ENCODE measurements around the gene SLC25A19. TPM values are rescaled to one million over a fixed set of nuclear protein-coding genes. Genes with fewer than 3 reads are reported as not detected.
"Not testable (repeated sequence)": the region's sequence is repeated elsewhere in the genome, so short reads cannot be mapped to it uniquely, and the experiment has no call there.

SLC25A19 gene
- total and polyA plus RNA-seq, 2 experiments from 2014 or later = 6.2 to 6.7 TPM

GRCh38 chr17:75289832-75290337 lies 652 bp upstream of the SLC25A19 start:
- Histone ChIP-seq H3K9me2 (ENCODE audit: insufficient read depth) (no peaks in the 10 kb centered on the region), H3K9ac (peak overlapping the region; percentile 88), H3K4me3 (peak overlapping the region; percentile 86), H3K4me1 (ENCODE audit: insufficient read depth) (no peaks in the 10 kb centered on the region), H4K20me1 (ENCODE audit: insufficient read depth) (no peaks in the 10 kb centered on the region), H3K79me2 (ENCODE audit: insufficient read depth) (no peaks in the 10 kb centered on the region), H3K9me3 (ENCODE audit: low read depth) (no peaks in the 10 kb centered on the region), H3K27me3 (replicated peaks; ENCODE audit: insufficient read depth) (no peaks in the 10 kb centered on the region), H3K4me2 (ENCODE audit: unreplicated experiment) (peak overlapping the region; percentile 77), H3K27ac (peak overlapping the region; percentile 91), H3K36me3 (ENCODE audit: low read depth) (no peaks in the 10 kb centered on the region), H3F3A (ENCODE audit: insufficient read depth) (no peaks in the 10 kb centered on the region), H2AFZ (peak overlapping the region; percentile 92)
- in situ Hi-C loops (cut with MboI) = no loop called here
- TF ChIP-seq EZH2 (IDR thresholded peaks at IDR 0.05; ENCODE audit: insufficient read depth, poor library complexity, severe bottlenecking) = no peak
- no peak for TF ChIP-seq EZH2phosphoT487 (IDR thresholded peaks at IDR 0.05; ENCODE audit: insufficient read depth, low read depth)
- DNase-seq = peak; percentile 85
- 2% methylated on average over 26 of the region's 26 CpGs for WGBS, 2 experiments (ENCODE audit: low coverage in 1 of 2, low lambda C conversion rate in 2 of 2, missing lambda C conversion rate in 2 of 2)

- no peaks in the 10 kb centered on the region for H4K20me1 ChIP-seq (ENCODE audit: insufficient read depth)
- WGBS, 2 experiments (ENCODE audit: low coverage in 1 of 2, low lambda C conversion rate in 2 of 2, missing lambda C conversion rate in 2 of 2) = 0 to 1% methylated on average over 13 to 14 of the region's 14 CpGs
- H3K79me2 ChIP-seq (ENCODE audit: insufficient read depth) = no peaks in the 10 kb centered on the region
- H3K4me2 ChIP-seq (ENCODE audit: unreplicated experiment) = peak overlapping the region; percentile 76
- H3K4me3 ChIP-seq = peak overlapping the region; percentile 86
- DNase-seq = no peak
- peak overlapping the region; percentile 89 for H2AFZ ChIP-seq
- TF ChIP-seq EZH2 (IDR thresholded peaks at IDR 0.05; ENCODE audit: insufficient read depth, poor library complexity, severe bottlenecking) = no peak
- TF ChIP-seq EZH2phosphoT487 (IDR thresholded peaks at IDR 0.05; ENCODE audit: insufficient read depth, low read depth) = no peak
- no peaks in the 10 kb centered on the region for H3K9me3 ChIP-seq (ENCODE audit: low read depth)
- H3F3A ChIP-seq (ENCODE audit: insufficient read depth) = no peaks in the 10 kb centered on the region
- no peaks in the 10 kb centered on the region for H3K36me3 ChIP-seq (ENCODE audit: low read depth)
- H3K27me3 ChIP-seq (replicated peaks; ENCODE audit: insufficient read depth) = no peaks in the 10 kb centered on the region
- H3K9ac ChIP-seq = peak overlapping the region; percentile 88
- no peaks in the 10 kb centered on the region for H3K4me1 ChIP-seq (ENCODE audit: insufficient read depth)
- no peak overlapping the region for H3K27ac ChIP-seq
- in situ Hi-C loops (cut with MboI) = no loop called here
- H3K9me2 ChIP-seq (ENCODE audit: insufficient read depth) = no peaks in the 10 kb centered on the region
These were observed 491 bp downstream of the SLC25A19 start for GRCh38 chr17:75288770-75289114.

GRCh38 chr17:75288359-75288758 lies 874 bp downstream of the SLC25A19 start:
- no peak for TF ChIP-seq EZH2phosphoT487 (IDR thresholded peaks at IDR 0.05; ENCODE audit: insufficient read depth, low read depth)
- no peak for TF ChIP-seq EZH2 (IDR thresholded peaks at IDR 0.05; ENCODE audit: insufficient read depth, poor library complexity, severe bottlenecking)
- Histone ChIP-seq H3K36me3 (ENCODE audit: low read depth) (no peaks in the 10 kb centered on the region), H2AFZ (peak overlapping the region; percentile 89), H3K4me1 (ENCODE audit: insufficient read depth) (no peaks in the 10 kb centered on the region), H3K9me3 (ENCODE audit: low read depth) (no peaks in the 10 kb centered on the region), H3K9me2 (ENCODE audit: insufficient read depth) (no peaks in the 10 kb centered on the region), H3K27ac (no peak overlapping the region), H3K9ac (peak overlapping the region; percentile 88), H3K27me3 (replicated peaks; ENCODE audit: insufficient read depth) (no peaks in the 10 kb centered on the region), H3F3A (ENCODE audit: insufficient read depth) (no peaks in the 10 kb centered on the region), H3K79me2 (ENCODE audit: insufficient read depth) (no peaks in the 10 kb centered on the region), H3K4me3 (peak overlapping the region; percentile 86), H3K4me2 (ENCODE audit: unreplicated experiment) (peak overlapping the region; percentile 76), H4K20me1 (ENCODE audit: insufficient read depth) (no peaks in the 10 kb centered on the region)
- in situ Hi-C loops (cut with MboI) = no loop called here
- 30% methylated on average over 2 of the region's 2 CpGs for WGBS, 2 experiments (ENCODE audit: low coverage in 1 of 2, low lambda C conversion rate in 2 of 2, missing lambda C conversion rate in 2 of 2)
- DNase-seq = no peak

GRCh38 chr17:75287221-75287620 lies 2.0 kb downstream of the SLC25A19 start:
- Histone ChIP-seq H4K20me1 (ENCODE audit: insufficient read depth) (no peaks in the 10 kb centered on the region), H2AFZ (no peak overlapping the region), H3K9ac (no peak overlapping the region), H3K4me3 (no peak overlapping the region), H3K27ac (no peak overlapping the region), H3K9me2 (ENCODE audit: insufficient read depth) (no peaks in the 10 kb centered on the region), H3K4me1 (ENCODE audit: insufficient read depth) (no peaks in the 10 kb centered on the region), H3K4me2 (ENCODE audit: unreplicated experiment) (no peak overlapping the region), H3K27me3 (replicated peaks; ENCODE audit: insufficient read depth) (no peaks in the 10 kb centered on the region), H3K36me3 (ENCODE audit: low read depth) (no peaks in the 10 kb centered on the region; the same call in 1 of the 2 replicates), H3F3A (ENCODE audit: insufficient read depth) (no peaks in the 10 kb centered on the region), H3K9me3 (ENCODE audit: low read depth) (no peaks in the 10 kb centered on the region), H3K79me2 (ENCODE audit: insufficient read depth) (no peaks in the 10 kb centered on the region)
- WGBS, 2 experiments (ENCODE audit: low coverage in 1 of 2, low lambda C conversion rate in 2 of 2, missing lambda C conversion rate in 2 of 2) = 86 to 89% methylated on average over 9 of the region's 9 CpGs
- in situ Hi-C loops (cut with MboI) = no loop called here
- no peak for TF ChIP-seq EZH2phosphoT487 (IDR thresholded peaks at IDR 0.05; ENCODE audit: insufficient read depth, low read depth)
- TF ChIP-seq EZH2 (IDR thresholded peaks at IDR 0.05; ENCODE audit: insufficient read depth, poor library complexity, severe bottlenecking) = no peak
- no peak for DNase-seq

GRCh38 chr17:75285123-75285522 lies 4.1 kb downstream of the SLC25A19 start:
- Histone ChIP-seq H2AFZ (no peak overlapping the region), H3K9ac (no peak overlapping the region), H3K79me2 (ENCODE audit: insufficient read depth) (no peaks in the 10 kb centered on the region), H3K4me3 (no peak overlapping the region), H3K27me3 (replicated peaks; ENCODE audit: insufficient read depth) (no peaks in the 10 kb centered on the region), H3K27ac (no peak overlapping the region), H3K9me2 (ENCODE audit: insufficient read depth) (no peaks in the 10 kb centered on the region), H3K4me2 (ENCODE audit: unreplicated experiment) (no peak overlapping the region), H3F3A (ENCODE audit: insufficient read depth) (no peaks in the 10 kb centered on the region), H3K4me1 (ENCODE audit: insufficient read depth) (no peaks in the 10 kb centered on the region), H3K9me3 (ENCODE audit: low read depth) (no peaks in the 10 kb centered on the region), H4K20me1 (ENCODE audit: insufficient read depth) (no peaks in the 10 kb centered on the region), H3K36me3 (ENCODE audit: low read depth) (no peaks in the 10 kb centered on the region; the same call in 1 of the 2 replicates)
- no peak for TF ChIP-seq EZH2phosphoT487 (IDR thresholded peaks at IDR 0.05; ENCODE audit: insufficient read depth, low read depth)
- TF ChIP-seq EZH2 (IDR thresholded peaks at IDR 0.05; ENCODE audit: insufficient read depth, poor library complexity, severe bottlenecking) = no peak
- no peak for DNase-seq
- in situ Hi-C loops (cut with MboI) = no loop called here
- WGBS, 2 experiments (ENCODE audit: low coverage in 1 of 2, low lambda C conversion rate in 2 of 2, missing lambda C conversion rate in 2 of 2) = 78 to 79% methylated on average over 6 of the region's 6 CpGs

- H3K4me1 ChIP-seq (ENCODE audit: insufficient read depth) = peaks cover 13% of the 10 kb centered on the region
- 93 to 98% methylated on average over 4 of the region's 4 CpGs for WGBS, 2 experiments (ENCODE audit: low coverage in 1 of 2, low lambda C conversion rate in 2 of 2, missing lambda C conversion rate in 2 of 2)
- not testable (repeated sequence) for H3K9me2 ChIP-seq (ENCODE audit: insufficient read depth)
These were observed 9.0 kb downstream of the SLC25A19 start for GRCh38 chr17:75280189-75280588.

More at GRCh38 chr17:75280189-75280588, 9.0 kb downstream of the SLC25A19 start:
- H3K9ac ChIP-seq; in situ Hi-C loops (cut with MboI); H3K27me3 ChIP-seq (replicated peaks; ENCODE audit: insufficient read depth); H3K36me3 ChIP-seq (ENCODE audit: low read depth); H3K79me2 ChIP-seq (ENCODE audit: insufficient read depth); H3K4me2 ChIP-seq (ENCODE audit: unreplicated experiment); H3F3A ChIP-seq (ENCODE audit: insufficient read depth); H3K9me3 ChIP-seq (ENCODE audit: low read depth); H3K4me3 ChIP-seq; H3K27ac ChIP-seq; H2AFZ ChIP-seq; H4K20me1 ChIP-seq (ENCODE audit: insufficient read depth): not testable (repeated sequence)
- peak; percentile 36 for DNase-seq
